OCI-LY3 (cell line): ENCODE measurements around the gene PCDH15.

Source experiments
- EZH2phosphoT487 ChIP-seq: fragments of 200-600 bp; shearing (Covaris generic); IDR thresholded peaks from 2 replicates; pipeline ENCODE4 v1.6.1; 2018; ENCODE audit warnings: antibody characterized with exemption, mixed run types, low read depth
- TF ChIP-seq, protein P1 (sequence below): fragments of 200-600, 300-600 bp; sonication (generic); IDR thresholded peaks from 2 replicates; pipeline ENCODE4 v1.5.1; 2014; ENCODE audit warnings: antibody characterized with exemption, low read length, low read depth

DNA sequence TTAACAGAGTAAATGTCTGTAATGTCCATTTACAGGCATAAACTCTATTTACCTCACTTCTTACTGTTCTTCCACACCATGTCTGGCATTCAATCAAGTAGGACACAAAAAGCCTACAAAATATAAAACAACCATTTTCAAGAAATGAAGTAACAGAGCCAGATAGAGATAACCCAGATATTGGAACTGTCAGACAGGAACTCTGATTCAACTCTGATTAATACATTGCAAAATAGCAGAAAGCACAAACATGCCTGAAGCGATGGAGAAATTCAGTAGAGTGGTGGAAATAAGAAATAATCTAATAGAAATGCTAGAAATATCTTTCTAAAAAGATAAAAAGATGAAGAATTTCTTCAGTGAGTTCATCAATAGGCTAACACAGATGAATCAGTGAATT, 964.4 kb downstream of the PCDH15 start:
- TF ChIP-seq, protein P1, sequence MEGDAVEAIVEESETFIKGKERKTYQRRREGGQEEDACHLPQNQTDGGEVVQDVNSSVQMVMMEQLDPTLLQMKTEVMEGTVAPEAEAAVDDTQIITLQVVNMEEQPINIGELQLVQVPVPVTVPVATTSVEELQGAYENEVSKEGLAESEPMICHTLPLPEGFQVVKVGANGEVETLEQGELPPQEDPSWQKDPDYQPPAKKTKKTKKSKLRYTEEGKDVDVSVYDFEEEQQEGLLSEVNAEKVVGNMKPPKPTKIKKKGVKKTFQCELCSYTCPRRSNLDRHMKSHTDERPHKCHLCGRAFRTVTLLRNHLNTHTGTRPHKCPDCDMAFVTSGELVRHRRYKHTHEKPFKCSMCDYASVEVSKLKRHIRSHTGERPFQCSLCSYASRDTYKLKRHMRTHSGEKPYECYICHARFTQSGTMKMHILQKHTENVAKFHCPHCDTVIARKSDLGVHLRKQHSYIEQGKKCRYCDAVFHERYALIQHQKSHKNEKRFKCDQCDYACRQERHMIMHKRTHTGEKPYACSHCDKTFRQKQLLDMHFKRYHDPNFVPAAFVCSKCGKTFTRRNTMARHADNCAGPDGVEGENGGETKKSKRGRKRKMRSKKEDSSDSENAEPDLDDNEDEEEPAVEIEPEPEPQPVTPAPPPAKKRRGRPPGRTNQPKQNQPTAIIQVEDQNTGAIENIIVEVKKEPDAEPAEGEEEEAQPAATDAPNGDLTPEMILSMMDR = no peak
- TF ChIP-seq EZH2phosphoT487 = no peak
